Psoas muscle (tissue), 8 donors: ENCODE measurements around the gene GGT7. TPM values are rescaled to one million over a fixed set of nuclear protein-coding genes. Genes with fewer than 3 reads are reported as not detected.
"Not testable (repeated sequence)": the region's sequence is repeated elsewhere in the genome, so short reads cannot be mapped to it uniquely, and the experiment has no call there.

Source experiments
- ATAC-seq, 4 donors: fragments of 200-7000 bp; cut with Tn5 transposase; one replicate each; pipeline ENCODE4 v1.9.1; 2020; ENCODE audit warnings: moderate library complexity in 3 of 4, mild to moderate bottlenecking in 2 of 4
- DNase-seq, 2 donors: peaks; one replicate each; pipeline ENCODE4 v3.0.0-alpha.2; 2020
- H3K27ac ChIP-seq: fragments of 200-600 bp; one replicate; pipeline ENCODE4 v1.8.0; 2022
- H3K27me3 ChIP-seq, 3 donors: fragments of 200-600 bp in 1 of 3; one replicate each; pipeline versions ENCODE4 v1.6.1 to v1.8.0; 2013 to 2022; ENCODE audit warnings: low read length in 2 of 3, mild to moderate bottlenecking in 2 of 3, moderate library complexity in 1 of 3; ENCODE audit not compliant: insufficient read depth in 3 of 3
- H3K36me3 ChIP-seq, 2 donors: fragments of 200-600 bp in 1 of 2; one replicate each; pipeline versions ENCODE4 v1.6.1 to v1.8.0; 2013 to 2022; ENCODE audit warnings: low read depth in 1 of 2, mild to moderate bottlenecking in 1 of 2, moderate library complexity in 1 of 2; ENCODE audit not compliant: insufficient read depth in 1 of 2
- H3K4me1 ChIP-seq: fragments of 200-600 bp; one replicate; pipeline ENCODE4 v1.8.0; 2022
- H3K4me3 ChIP-seq: fragments of 200-600 bp; one replicate; pipeline ENCODE4 v1.8.0; 2022; ENCODE audit warnings: mild to moderate bottlenecking
- H3K9me3 ChIP-seq: fragments of 200-600 bp; one replicate; pipeline ENCODE4 v1.8.0; 2022
- WGBS, 3 donors: extraction: QIAGEN DNeasy Blood & Tissue Kit; methylation state at CpG; one replicate each; pipeline versions ENCODE4 v1.1.6 to v1.1.7; 2013; 5-methylcytosine and 5-hydroxymethylcytosine counted together
- intact Hi-C, 2 donors: fragments of 100-400 bp; cut with DNase I; formaldehyde crosslinking; loops; one replicate each; pipeline versions ENCODE4 v1.11.0 to v1.14.2; 2022
- polyA plus RNA-seq, 3 donors: library from polyadenylated mRNA; stranded (reverse); fragments of 200-250 nt; gene quantifications; one replicate each; pipeline ENCODE4 v1.2.3, GENCODE V29; 2013
- total RNA-seq, 4 donors: library from RNA; stranded (reverse); fragmentation: NEBNext Ultra II Directional in 2 of 4; extraction: Animal tissue kit (Norgen Biotek cat#: 25700) in 2 of 4; gene quantifications; one replicate each; pipeline versions ENCODE4 v1.2.1 to v1.2.4, GENCODE V29; 2021 to 2023
- TF ChIP-seq, protein P1 (sequence below): fragments of 200-600 bp; IDR thresholded peaks from one replicate; pipeline ENCODE4 v1.8.0; 2022; ENCODE audit warnings: antibody characterized with exemption
- donor health status: healthy with polysubstance abuse.
- donor health status: DM: no; HTN: no; CAD: no; lungs with moderate emphysema.
- donor health status: Bipolar disorder and iron deficiency.
- donor health status: healthy.
- donor health status: DM: yes; HTN: yes; CAD: no.
- donor health status: DM: no; HTN: no; CAD: no.
- donor health status: DM: no; HTN: no; CAD: no.
- donor health status: DM: yes; HTN: yes; CAD: no.

The GGT7 gene
- total and polyA plus RNA-seq, 7 donors, result 4.8 to 36.2 (median 28.0) TPM

DNA sequence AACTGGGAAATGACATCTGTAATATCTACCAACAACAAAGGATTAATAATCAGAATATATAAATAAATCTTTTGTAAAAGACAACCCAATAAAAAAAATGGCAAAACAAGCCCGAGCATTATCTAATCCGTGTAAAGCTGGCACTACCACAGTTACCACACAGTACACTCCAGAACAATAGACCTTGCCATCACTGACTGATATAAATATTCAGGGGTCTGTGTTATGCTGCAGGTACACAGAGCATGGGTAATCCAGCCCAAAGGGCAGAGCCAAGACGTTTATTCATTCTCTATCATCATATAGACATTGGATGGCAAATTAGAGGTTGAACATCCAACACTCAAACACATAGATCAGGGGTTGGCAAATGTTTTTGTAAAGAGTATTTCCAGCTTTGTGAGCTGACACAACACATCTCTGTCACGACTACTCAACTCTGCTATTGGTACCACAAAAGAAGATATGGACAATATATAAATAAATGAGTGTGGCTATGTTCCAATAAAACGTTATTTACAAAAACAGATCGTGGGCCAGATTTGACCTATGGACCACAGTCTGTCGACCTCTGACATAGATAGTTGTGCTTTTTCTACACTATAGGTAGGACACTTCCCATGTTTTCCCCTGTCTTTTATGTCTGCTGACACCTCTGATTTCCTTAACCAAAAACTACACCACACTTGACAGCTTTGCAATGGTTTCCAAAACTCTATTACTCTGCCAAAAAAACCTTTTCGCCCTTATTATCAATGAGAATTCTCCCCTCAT, 51.7 kb downstream of the GGT7 start:
- intact Hi-C loops, result no loop called here

DNA sequence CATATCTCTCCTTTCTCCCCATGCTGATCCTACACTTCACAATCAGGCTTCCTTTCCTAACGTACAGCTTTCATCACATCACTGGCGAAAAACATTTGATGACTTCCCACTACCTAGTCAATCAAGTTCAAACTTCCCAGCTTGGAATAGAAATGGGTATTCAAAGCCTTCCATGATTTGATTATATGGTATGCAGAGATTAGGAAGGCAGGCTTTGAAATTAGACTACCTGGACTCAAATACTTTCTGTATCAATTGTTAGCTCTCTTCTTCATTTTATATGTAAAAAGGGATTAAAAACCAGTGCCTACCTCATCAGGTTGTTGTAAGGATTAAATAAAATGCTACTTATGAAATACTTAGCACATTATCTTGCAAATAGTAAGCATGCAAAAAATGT, 54.9 kb downstream of the GGT7 start:
- no peak for DNase-seq
- TF ChIP-seq, protein P1, sequence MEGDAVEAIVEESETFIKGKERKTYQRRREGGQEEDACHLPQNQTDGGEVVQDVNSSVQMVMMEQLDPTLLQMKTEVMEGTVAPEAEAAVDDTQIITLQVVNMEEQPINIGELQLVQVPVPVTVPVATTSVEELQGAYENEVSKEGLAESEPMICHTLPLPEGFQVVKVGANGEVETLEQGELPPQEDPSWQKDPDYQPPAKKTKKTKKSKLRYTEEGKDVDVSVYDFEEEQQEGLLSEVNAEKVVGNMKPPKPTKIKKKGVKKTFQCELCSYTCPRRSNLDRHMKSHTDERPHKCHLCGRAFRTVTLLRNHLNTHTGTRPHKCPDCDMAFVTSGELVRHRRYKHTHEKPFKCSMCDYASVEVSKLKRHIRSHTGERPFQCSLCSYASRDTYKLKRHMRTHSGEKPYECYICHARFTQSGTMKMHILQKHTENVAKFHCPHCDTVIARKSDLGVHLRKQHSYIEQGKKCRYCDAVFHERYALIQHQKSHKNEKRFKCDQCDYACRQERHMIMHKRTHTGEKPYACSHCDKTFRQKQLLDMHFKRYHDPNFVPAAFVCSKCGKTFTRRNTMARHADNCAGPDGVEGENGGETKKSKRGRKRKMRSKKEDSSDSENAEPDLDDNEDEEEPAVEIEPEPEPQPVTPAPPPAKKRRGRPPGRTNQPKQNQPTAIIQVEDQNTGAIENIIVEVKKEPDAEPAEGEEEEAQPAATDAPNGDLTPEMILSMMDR, result no peak
- H3K4me3 ChIP-seq, result no peak overlapping the region
- ATAC-seq, result no peak
- H3K9me3 ChIP-seq, result no peaks in the 10 kb centered on the region
- no peaks in the 10 kb centered on the region for H3K36me3 ChIP-seq
- peaks cover 39% of the 10 kb centered on the region for H3K4me1 ChIP-seq
- H3K27ac ChIP-seq, result no peak overlapping the region
- intact Hi-C loops, result no loop called here
- 47 to 50% (median 50%) methylated on average over 2 of the region's 2 CpGs for WGBS, 3 donors
- no peaks in the 10 kb centered on the region for H3K27me3 ChIP-seq

More for the DNA sequence above, 51.7 kb downstream of the GGT7 start:
- Histone ChIP-seq H3K27ac (no peak overlapping the region), H3K9me3 (no peaks in the 10 kb centered on the region), H3K4me3 (no peak overlapping the region), H3K4me1 (peaks cover 58% of the 10 kb centered on the region), H3K36me3 (no peaks in the 10 kb centered on the region), H3K27me3 (no peaks in the 10 kb centered on the region)
- DNase-seq, result no peak
- WGBS, 3 donors, result 53 to 56% (median 54%) methylated on average over 8 of the region's 8 CpGs
- TF ChIP-seq, protein P1, result no peak
- no peak for ATAC-seq

DNA sequence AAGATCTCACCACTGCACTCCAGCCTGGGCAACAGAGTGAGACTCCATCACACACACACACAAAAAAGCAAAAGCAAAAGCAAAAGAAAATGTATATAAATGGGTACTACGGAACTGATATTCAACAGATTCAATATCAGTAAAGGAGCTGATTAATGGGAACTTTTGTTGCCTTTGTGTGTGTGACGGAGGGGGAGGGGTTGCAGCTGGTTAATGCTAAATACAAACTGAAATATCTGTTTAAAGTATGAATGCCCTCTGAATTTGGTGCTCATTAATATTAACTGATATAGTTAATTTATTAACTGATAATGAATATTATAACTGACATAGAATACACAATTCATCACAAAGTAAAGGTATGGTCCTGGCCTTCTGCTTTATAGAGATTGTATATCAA, 55.6 kb downstream of the GGT7 start:
- H3K4me1 ChIP-seq, result peaks cover 32% of the 10 kb centered on the region
- ATAC-seq, result no peak

DNA sequence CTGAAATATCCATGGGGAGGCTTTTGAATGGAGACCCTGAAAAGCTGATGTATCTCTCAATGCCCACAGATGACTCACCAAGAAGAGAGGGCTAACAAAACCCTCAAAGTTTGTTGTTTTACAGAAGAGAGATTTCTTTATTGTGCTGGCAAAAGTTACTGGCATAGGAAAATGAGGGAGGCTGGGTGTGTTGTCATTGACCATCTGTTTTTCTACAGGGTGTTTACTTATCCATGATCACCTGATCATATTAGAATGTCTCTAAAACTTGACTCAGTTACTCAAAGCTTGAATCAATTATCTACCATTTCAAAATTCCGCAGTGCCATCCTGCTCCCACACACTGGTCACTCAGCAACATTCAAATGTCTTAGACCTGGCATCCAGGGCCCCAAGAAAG, 57.0 kb downstream of the GGT7 start:
- H3K36me3 ChIP-seq, result no peaks in the 10 kb centered on the region
- no peaks in the 10 kb centered on the region for H3K9me3 ChIP-seq
- 83 to 91% (median 83%) methylated on average over 1 of the region's 1 CpG for WGBS, 3 donors
- no peak overlapping the region for H3K27ac ChIP-seq
- DNase-seq (no peak), ATAC-seq (no peak)
- no peak overlapping the region for H3K4me3 ChIP-seq
- TF ChIP-seq, protein P1, result no peak
- peaks cover 30% of the 10 kb centered on the region for H3K4me1 ChIP-seq
- H3K27me3 ChIP-seq, result no peaks in the 10 kb centered on the region
- intact Hi-C loops, result no loop called here

More for the DNA sequence above, 55.6 kb downstream of the GGT7 start:
- no peak overlapping the region for H3K4me3 ChIP-seq
- no peak for DNase-seq
- TF ChIP-seq, protein P1, result no peak
- intact Hi-C loops, result no loop called here
- H3K27me3 ChIP-seq, result no peaks in the 10 kb centered on the region
- H3K36me3 ChIP-seq, result no peaks in the 10 kb centered on the region
- WGBS, 3 donors, result 44 to 100% (median 52%) methylated on average over 1 to 2 of the region's 2 CpGs
- no peaks in the 10 kb centered on the region for H3K9me3 ChIP-seq
- no peak overlapping the region for H3K27ac ChIP-seq

DNA sequence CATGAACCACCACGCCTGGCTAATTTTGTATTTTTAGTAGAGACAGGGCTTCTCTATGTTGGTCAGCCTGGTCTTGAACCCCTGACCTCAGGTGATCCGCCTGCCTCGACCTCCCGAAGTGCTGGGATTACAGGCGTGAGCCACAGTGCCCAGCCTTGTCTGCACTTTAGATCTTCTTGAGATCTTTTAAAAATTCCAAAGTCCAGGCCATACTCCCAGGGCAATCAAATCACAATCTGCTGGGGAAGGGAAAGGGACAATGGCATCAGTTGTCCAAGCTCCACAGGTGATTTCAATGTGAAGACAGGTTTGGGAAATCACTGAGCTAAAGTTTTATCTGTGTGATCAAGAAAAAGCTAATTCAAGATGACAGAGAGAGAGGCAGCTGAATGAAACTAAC, 64.1 kb downstream of the GGT7 start:
- no peak for DNase-seq
- H3K36me3 ChIP-seq, result peaks cover 0 to 7% of the 10 kb centered on the region in 2 donors
- H3K27ac ChIP-seq, result no peak overlapping the region
- no peaks in the 10 kb centered on the region for H3K27me3 ChIP-seq
- TF ChIP-seq, protein P1, result no peak
- intact Hi-C loops, result no loop called here
- no peak for ATAC-seq
- no peaks in the 10 kb centered on the region for H3K9me3 ChIP-seq
- no peak overlapping the region for H3K4me3 ChIP-seq
- WGBS, 3 donors, result 98% methylated on average over 5 of the region's 5 CpGs
- peaks cover 7% of the 10 kb centered on the region for H3K4me1 ChIP-seq

DNA sequence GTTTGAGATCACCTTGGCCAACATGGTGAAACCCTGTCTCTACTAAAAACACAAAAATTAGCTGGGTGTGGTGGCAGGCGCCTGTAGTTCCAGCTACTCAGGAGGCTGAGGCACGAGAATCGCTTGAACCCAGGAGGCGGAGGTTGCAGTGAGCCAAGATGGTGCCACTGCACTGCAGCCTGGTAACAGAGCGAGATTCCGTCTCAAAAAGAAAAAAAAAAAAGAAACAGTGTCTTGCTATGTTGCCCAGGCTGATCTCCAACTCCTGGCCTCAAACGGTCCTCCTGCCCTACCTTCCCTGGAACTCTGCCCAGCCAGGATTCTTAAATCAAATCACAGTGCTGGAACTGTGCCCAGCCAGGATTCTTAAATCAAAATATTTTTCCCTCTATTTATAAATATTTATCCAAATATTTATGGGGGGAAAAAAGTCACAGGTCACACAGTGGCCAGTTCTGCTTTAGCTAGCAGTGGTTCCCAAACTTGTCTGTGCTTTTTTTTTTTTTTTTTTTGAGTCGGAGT, 64.7 kb downstream of the GGT7 start:
- H3K27me3 ChIP-seq, H3K4me1 ChIP-seq, H3K9me3 ChIP-seq, ATAC-seq, intact Hi-C loops, H3K27ac ChIP-seq, DNase-seq, H3K4me3 ChIP-seq, H3K36me3 ChIP-seq: not testable (repeated sequence)
- WGBS, 3 donors, result 81 to 90% (median 85%) methylated on average over 7 to 8 of the region's 8 CpGs
